NCI-H2029 (cell line): ENCODE results near the gene MYO1D.
A peak's percentile ranks its signal among the peaks of the same experiment; 100 is the strongest.

ENCODE experiments used
- DNase-seq: peaks from one replicate; lab custom pipeline; 2025; lab: John Stamatoyannopoulos, UW

MYO1D gene

DNA sequence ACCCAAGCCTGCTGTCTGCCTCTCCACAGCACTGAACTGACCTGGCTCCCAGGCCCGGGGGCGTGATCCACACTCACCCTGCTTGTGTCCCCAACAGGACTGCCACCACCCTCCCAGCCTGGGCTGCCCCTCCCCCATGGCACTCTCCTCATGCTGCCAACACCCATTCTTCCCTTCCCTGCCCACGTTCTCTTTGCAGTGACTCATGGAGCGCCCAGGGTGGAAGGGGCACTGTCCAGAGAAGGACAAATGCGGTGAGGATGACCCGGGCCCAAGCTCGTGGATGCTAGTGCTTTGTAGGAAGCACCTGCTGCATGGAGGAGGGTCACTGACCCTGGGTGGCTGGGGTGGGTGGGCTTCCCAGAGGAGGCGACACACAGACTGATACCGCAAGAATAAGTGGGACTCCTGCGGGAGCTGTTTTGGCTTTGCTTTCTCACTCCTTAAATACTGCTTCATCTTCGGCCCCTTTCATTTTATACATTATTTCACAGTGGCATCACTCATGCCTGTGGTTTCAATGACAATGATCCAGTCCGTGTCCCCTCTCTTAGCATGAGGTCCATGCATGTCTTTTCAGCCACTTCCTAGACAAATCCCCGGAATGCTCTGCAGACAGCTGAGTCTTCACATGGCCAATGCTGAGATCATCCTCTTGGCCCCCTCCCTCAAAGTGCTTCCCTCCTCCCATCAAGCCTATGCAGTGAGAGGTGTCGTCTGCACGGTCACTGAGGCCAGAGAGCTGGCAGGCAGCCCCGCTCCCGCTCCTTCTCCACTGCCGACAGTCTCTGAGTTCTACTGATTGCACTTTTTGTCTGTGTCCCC, 372.5 kb downstream of the MYO1D start:
- DNase-seq, result no peak

GRCh38 chr17:32503251-32504165, 373.4 kb downstream of the MYO1D start:
- no peak for DNase-seq

GRCh38 chr17:32502710-32503109, 374.2 kb downstream of the MYO1D start:
- DNase-seq, result no peak

DNA sequence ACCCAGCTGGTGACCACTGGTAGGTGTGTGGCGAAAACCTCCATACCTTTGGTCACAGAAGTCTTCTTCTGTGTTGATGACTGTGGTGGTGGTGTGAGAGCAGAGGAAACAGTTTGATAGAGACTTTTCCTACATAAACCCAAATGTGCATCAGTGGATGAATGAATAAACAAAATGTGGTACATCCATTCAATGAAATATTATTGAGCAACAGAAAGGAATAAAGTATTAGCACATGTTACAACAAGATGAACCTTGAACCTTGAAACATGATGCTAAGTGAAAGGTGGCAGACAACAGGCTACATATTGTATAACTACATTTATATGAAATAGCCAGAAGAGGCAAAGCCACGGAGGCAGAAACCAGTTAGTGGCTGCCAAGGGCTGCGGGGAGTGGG, 374.9 kb downstream of the MYO1D start:
- no peak for DNase-seq

GRCh38 chr17:32498391-32498790, 378.5 kb downstream of the MYO1D start:
- peak; percentile 56 for DNase-seq

DNA sequence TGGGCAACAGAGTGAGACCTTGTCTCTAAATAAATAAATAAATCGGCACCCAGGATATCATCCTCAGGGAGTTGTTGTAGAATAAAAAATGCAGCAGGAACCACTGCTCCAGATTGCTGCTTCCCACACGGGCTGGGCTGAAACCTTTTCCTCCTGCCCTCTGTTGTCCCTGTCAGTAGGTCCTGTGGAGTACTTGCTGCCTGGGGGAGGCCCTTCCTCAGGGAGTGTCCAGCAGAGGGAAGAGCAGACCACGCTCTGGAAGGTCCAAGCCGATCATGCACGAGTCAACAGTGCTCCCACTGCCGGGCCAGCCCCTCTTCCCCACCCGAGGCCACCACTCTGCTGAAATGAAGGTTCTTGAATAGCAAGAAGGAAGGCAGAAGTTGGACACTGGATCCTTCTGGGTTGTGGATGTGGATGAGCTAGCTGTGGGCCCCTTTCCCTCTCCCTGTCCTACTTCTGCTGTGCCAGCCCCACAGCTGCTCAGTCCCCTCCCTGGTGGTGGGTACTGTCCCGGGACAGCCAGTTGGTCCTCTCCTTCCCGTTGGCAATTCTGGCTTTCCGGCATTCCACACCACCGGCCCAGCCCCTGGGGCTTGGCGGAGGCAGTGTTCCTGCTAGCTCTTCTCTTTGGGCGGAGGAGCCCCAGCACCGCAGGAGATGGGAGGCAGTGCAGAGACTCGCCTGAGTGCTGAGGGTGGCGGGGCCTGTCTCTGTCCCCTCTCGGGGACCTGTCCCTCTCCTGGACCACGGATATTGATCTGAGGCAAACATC, 379.3 kb downstream of the MYO1D start:
- no peak for DNase-seq

DNA sequence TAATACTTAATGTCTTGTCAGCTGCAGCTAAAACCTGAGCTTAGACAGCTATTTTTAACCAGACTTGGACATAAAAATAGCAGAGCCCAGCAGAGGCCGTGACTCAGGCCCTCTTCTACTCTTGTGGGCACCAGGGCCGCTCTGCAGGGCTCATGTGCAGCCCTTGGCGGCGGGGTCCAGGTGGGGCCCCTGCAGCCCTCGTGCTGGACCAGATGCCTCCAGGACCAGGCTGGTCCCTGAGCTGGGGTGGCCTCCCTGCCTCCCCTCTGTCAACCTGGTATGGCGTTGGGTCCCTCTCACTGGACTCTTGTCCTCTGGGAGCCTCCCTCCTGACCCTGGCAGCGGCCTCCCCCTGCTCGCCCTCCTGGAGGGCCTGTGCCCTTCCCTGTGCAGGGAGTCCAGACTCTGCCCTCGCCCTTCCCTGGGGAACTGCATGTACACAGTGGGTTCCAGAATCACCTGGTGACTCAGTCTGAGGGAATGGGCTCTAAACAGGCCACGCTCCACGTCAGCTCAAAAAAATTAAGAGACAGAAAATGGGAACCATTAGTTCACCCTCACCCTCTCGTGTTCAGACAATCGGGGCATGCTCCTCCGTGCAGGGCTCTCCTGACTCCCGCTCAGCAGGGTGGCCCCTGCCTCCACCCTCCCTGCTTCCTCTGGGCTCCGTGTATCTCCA, 380.4 kb downstream of the MYO1D start:
- no peak for DNase-seq

GRCh38 chr17:32495359-32496231, 381.3 kb downstream of the MYO1D start:
- no peak for DNase-seq

- no peak for DNase-seq
Measured at GRCh38 chr17:32494621-32495358, 382.1 kb downstream of the MYO1D start.

- no peak for DNase-seq
Measured at GRCh38 chr17:32493976-32494513, 382.9 kb downstream of the MYO1D start.

GRCh38 chr17:32493571-32493970, 383.4 kb downstream of the MYO1D start:
- no peak for DNase-seq

DNA sequence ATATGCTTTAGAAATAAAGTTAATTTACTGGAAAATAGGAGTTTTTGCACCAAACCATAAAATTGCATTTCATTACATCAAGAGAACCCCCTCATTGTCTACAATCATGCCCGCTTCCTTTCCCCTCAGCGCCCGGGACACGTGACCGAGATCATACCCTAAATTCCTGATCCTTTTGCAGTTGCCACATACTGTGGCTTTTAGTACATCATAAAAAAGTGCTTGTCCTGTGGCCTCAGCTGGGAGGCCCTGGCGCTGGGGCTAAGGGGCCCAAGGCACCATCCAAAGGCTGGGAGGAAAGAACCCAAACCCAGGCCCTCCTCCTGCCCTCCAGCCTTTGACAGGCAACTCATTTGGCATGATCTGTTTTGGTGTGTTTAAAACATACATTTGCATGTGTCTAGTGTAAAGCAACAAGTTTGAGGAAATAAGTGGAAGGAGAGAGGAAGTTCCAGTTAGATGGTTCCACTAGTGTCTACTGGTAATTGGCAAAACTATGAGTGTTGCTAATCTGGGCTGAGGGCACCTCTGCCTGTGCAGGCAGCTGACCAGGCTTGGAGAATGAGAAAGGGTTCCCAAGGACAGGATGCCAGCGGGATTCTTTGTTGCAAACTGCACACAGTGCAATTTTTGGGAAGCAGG, 384.2 kb downstream of the MYO1D start:
- no peak for DNase-seq

- no peak for DNase-seq
Measured at GRCh38 chr17:32492264-32492589, 384.7 kb downstream of the MYO1D start.

GRCh38 chr17:32491371-32492263, 385.3 kb downstream of the MYO1D start:
- DNase-seq, result no peak

- DNase-seq, result no peak
Measured at GRCh38 chr17:32490101-32490482, 386.8 kb downstream of the MYO1D start.

GRCh38 chr17:32489320-32490100, 387.4 kb downstream of the MYO1D start:
- DNase-seq, result no peak

DNA sequence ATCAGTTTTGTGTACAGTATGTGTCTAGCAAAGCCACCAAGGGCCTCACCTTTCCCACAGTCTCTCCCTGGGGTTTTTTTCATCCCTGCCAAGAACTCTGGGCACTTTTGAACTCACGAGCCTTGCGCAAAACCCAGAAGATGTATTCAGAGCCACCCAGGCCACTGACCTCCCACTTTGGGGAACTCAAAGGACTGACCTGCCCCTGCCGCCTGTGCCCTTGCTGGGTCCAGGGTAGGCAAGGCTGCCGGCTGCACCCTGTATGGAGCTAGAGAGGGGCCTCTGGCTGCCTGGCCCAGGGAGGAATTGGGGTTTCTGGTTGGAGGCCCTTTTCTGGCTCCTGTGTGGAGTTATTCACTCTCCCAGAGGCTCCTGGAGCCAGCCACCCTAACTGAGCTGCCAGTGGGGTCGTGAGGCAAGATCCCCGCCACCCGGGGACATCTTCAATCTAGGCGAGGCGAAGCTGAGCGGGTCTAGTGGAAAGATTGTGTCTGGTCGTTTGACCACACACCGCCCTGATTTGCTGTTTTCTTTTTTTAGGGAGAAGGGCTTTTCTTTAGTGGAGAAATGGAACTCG, 388.2 kb downstream of the MYO1D start:
- DNase-seq, result no peak
